ENCODE data around the gene FBXW8. TPM values are rescaled to one million over a fixed set of nuclear protein-coding genes. Genes with fewer than 3 reads are reported as not detected.

Gene FBXW8, protein sequence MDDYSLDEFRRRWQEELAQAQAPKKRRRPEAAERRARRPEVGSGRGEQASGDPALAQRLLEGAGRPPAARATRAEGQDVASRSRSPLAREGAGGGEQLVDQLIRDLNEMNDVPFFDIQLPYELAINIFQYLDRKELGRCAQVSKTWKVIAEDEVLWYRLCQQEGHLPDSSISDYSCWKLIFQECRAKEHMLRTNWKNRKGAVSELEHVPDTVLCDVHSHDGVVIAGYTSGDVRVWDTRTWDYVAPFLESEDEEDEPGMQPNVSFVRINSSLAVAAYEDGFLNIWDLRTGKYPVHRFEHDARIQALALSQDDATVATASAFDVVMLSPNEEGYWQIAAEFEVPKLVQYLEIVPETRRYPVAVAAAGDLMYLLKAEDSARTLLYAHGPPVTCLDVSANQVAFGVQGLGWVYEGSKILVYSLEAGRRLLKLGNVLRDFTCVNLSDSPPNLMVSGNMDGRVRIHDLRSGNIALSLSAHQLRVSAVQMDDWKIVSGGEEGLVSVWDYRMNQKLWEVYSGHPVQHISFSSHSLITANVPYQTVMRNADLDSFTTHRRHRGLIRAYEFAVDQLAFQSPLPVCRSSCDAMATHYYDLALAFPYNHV
- total RNA-seq, result 36.4 and 43.2 TPM in 2 replicates

DNA sequence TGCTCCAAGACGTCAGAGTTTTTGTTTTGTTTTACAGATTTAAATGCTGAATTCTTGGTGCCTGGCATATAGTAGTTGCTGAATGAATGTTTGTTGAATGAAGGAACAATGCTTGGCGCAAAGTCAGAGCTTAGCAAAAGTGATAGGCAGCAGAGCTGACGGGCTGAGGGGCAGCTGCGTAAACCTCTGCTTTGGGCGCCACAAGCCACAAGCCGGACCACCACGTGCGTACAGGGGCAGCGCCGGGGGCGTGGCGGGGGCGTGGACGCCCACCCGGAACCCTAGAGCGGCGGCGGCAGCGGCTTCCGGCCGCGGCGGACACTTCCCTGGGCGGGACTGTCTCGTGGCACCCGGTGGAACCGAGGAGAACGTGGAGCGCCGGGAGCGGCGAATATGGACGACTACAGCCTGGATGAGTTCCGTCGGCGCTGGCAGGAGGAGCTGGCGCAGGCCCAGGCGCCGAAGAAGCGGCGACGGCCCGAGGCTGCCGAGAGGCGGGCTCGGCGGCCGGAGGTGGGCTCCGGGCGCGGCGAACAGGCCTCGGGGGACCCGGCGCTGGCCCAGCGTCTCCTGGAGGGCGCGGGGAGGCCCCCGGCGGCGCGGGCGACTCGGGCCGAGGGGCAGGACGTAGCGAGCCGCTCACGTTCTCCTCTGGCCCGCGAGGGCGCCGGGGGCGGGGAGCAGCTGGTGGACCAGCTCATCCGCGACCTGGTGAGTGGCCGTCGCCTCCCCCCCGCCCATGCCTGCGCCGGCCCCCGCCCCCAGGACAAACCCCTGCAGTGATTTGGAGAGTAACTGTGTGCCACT lies at the start of gene FBXW8:
FBXW8 (plus strand) TSS at position 306 of the 807 bp plus-strand sequence; CDS start at position 394, 88 bp downstream.

DNA sequence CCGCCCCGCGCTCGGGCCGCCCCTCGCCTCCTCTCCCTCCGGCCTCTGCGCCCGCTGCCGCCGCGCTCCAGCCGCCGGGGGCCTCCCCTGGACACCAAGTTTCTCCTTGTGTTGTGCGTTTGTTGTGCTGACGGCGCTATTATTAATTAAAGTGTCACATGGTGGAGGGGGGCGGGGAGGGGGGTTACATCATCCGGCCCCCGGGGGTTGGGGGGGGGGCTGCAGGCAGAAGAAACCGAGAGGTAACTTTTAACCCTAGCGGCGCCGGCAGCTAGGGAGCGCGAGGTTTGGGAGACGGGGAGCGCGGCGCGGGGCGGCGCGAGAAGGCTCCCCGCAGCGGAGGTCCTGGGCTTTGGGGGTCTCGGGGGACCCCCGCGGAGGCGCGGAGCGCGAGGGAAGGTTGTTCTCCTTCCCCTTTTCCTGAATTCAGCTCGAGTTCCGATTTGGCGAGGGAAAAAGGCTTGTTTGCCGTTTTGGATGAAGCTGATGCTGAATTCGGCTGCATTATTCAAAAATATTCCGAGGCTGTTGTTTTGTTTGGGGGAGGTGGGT lies 29.3 kb upstream of the FBXW8 start, which contains the start of gene HRK:
HRK (minus strand) TSS at position 117 of the 552 bp plus-strand sequence. CDS start 134 bp downstream, outside the sequence.

Other genes with a start within 250 kb of the FBXW8 start
- 30.5 and 33.8 TPM in 2 replicates for gene SPRING1, start 172.9 kb upstream of the FBXW8 start, total RNA-seq
- 0.97 TPM in 2 replicates for gene RNFT2, start 172.6 kb upstream of the FBXW8 start, total RNA-seq
- gene HRK, start 29.5 kb upstream of the FBXW8 start, total RNA-seq, result not detected in 2 replicates
- not detected in 2 replicates for gene TESC, start 188.5 kb downstream of the FBXW8 start, total RNA-seq